Measurements from ENCODE around the gene GPBAR1.
"Not testable (repeated sequence)": the region's sequence is repeated elsewhere in the genome, so short reads cannot be mapped to it uniquely, and the experiment has no call there.

GPBAR1 gene

DNA sequence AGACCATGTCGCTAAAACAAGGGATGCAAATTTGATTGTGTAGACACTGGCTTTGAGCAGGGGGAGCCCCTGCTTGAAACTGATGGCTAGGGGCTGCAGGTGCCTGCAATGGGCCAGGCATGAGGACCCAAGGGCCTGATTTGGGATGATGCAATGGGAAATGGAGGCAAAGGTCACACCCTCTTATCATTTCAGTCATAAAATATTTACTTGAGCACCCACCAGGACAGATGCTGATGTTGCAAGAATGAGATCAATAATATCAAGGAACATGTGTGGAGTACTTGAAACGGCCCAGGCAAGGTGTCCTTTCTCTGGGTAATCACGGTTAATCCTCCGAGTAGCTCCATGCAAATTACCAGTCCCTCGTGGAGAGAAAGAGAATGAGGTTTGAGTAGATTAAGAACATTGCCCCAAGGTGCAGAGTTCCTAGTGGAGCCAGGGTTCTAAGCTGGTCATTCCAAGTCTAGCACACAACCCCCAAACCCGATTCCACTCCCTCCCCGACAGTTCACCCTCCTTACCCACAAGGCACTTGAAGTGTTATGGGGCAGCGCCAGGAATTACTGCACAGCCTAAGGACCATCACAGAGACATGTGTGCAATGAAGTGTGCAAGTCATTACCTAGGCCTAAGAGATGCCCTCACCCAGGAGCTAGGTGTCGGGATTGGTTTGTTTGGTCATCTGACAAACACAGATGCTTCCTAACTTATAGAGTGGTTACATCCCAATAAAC is 45.5 kb downstream of the GPBAR1 start:
- FAIRE-seq (no peak), DNase-seq (ENCODE audit: low spot score) (no peak)

GRCh38 chr2:218307415-218308090 is 46.7 kb downstream of the GPBAR1 start:
- FAIRE-seq = no peak
- no peak for DNase-seq (ENCODE audit: low spot score)

DNA sequence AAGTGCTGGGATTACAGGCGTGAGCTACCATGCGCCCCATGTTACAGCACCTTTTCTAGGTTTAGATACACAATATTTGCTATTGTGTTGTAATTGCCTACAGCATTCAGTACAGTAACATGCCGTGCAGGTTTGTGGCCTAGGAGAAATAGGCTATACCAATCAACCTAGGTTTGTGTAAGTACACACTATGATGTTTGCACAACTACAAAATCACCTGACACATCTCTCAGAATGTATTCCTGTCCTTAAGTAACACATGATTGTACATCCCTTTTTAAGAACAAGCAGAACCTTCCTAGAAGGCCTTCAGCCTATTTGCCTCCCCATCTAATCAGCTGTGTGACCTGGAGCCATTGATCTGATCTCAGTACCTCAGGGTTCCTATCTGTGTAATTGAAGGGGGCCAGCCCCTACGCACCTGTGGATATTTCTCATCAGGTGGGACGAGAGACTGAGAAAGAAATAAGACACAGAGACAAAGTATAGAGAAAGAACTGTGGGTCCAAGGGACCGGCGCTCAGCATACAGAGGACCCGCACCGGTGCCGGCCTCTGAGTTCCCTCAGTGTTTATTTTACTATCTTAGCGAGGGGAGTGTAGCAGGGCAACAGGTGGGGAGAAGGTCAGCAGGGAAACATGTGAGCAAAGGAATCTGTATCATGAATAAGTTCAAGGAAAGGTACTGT is 50.2 kb downstream of the GPBAR1 start:
- FAIRE-seq (no peak), DNase-seq (ENCODE audit: low spot score) (no peak)

- not testable (repeated sequence) for DNase-seq (ENCODE audit: low spot score); FAIRE-seq
Measured at GRCh38 chr2:218311541-218312266, 50.9 kb downstream of the GPBAR1 start.

- FAIRE-seq = no peak
Measured at GRCh38 chr2:218312267-218312756, 51.5 kb downstream of the GPBAR1 start.

DNA sequence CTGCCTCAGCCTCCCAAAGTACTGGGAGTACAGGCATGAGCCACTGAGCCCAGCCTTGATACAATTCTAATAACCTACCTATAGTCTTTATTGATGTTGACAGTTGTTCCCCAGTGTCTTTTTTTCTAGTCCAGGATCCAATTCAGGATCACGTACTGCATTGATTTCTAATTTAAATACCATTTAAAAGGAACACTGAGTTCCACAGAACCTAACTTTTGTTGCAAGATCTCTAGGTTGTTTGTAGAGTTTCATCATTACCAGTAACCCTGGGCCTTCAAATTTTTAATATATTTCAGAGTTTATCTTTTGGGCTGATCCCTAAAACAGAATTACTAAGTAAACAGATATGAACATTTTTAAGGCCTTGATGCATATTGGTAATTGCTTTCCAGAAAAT is 52.5 kb downstream of the GPBAR1 start:
- DNase-seq (ENCODE audit: low spot score) (no peak), FAIRE-seq (no peak)

More at GRCh38 chr2:218312267-218312756, 51.5 kb downstream of the GPBAR1 start:
- no peak for DNase-seq (ENCODE audit: low spot score)
